PC-9 (cell line): ENCODE results near the gene USE1. TPM values are rescaled to one million over a fixed set of nuclear protein-coding genes. Genes with fewer than 3 reads are reported as not detected.

Source experiments
- BruUV-seq: library from RNA; stranded (reverse); fragments of 400-500 nt; replicated peaks from 2 replicates; lab custom pipeline; 2021; lab: Mats Ljungman, UMichigan
- CTCF ChIA-PET: fragments of 300-600 bp; sonication (Branson Sonifier 250); formaldehyde crosslinking; loops from one replicate; lab custom pipeline; 2022; ENCODE audit warnings: antibody characterized with exemption; lab: Charles Lee
- POLR2A ChIA-PET: fragments of 300-600 bp; sonication (Branson Sonifier 250); formaldehyde crosslinking; loops from one replicate; lab custom pipeline; 2022; ENCODE audit warnings: antibody characterized with exemption; ENCODE audit not compliant: unreplicated experiment; lab: Charles Lee
- DNase-seq, 2 experiments: peaks; one replicate each; pipeline versions ENCODE4 v3.0.0 to v3.0.0-alpha.2; 2015 to 2022; ENCODE audit warnings: mixed read lengths in 1 of 2
- H2AFZ ChIP-seq: fragments of 200-600 bp; sonication (generic); 2 replicates; pipeline ENCODE4 v1.8.1; 2017; ENCODE audit warnings: antibody characterized with exemption
- H3F3A ChIP-seq: fragments of 200-600 bp; sonication (generic); 2 replicates; pipeline ENCODE4 v1.8.1; 2017; ENCODE audit warnings: antibody characterized with exemption, mild to moderate bottlenecking, low read depth; ENCODE audit not compliant: insufficient read depth
- H3K27ac ChIP-seq: fragments of 200-600 bp; sonication (generic); 2 replicates; pipeline ENCODE4 v1.6.1; 2016; ENCODE audit warnings: mixed run types
- H3K27me3 ChIP-seq: fragments of 200-600 bp; sonication (generic); 2 replicates; pipeline ENCODE4 v1.6.1; 2016; ENCODE audit warnings: low read depth, mixed run types; ENCODE audit not compliant: insufficient read depth
- H3K36me3 ChIP-seq: fragments of 200-600 bp; sonication (generic); 2 replicates; pipeline ENCODE4 v1.6.1; 2016; ENCODE audit warnings: low read depth, mixed run types
- H3K4me1 ChIP-seq: fragments of 200-600 bp; sonication (generic); replicated peaks from 2 replicates; pipeline ENCODE4 v1.6.1; 2016; ENCODE audit warnings: mixed run types; ENCODE audit not compliant: insufficient read depth
- H3K4me2 ChIP-seq: fragments of 200-600 bp; sonication (generic); 2 replicates; pipeline ENCODE4 v1.6.1; 2017; ENCODE audit warnings: mixed run types
- H3K4me3 ChIP-seq: fragments of 200-600 bp; sonication (generic); 2 replicates; pipeline ENCODE4 v1.6.1; 2016; ENCODE audit warnings: mixed run types
- H3K79me2 ChIP-seq: fragments of 200-600 bp; sonication (generic); 2 replicates; pipeline ENCODE4 v1.6.1; 2017; ENCODE audit warnings: low read depth, mixed run types
- H3K9me2 ChIP-seq: fragments of 200-600 bp; sonication (generic); 2 replicates; pipeline ENCODE4 v1.8.1; 2017; ENCODE audit warnings: mild to moderate bottlenecking; ENCODE audit not compliant: insufficient read depth
- H3K9me3 ChIP-seq: fragments of 200-600 bp; sonication (generic); 2 replicates; pipeline ENCODE4 v1.8.1; 2016; ENCODE audit warnings: low read depth; ENCODE audit not compliant: insufficient read depth
- H4K20me1 ChIP-seq: fragments of 200-600 bp; sonication (generic); 2 replicates; pipeline ENCODE4 v1.8.1; 2017; ENCODE audit not compliant: insufficient read depth
- EZH2 ChIP-seq: fragments of 200-600 bp; sonication (generic); IDR thresholded peaks from 2 replicates; pipeline ENCODE4 v1.8.0; 2017; ENCODE audit warnings: antibody characterized with exemption, low read depth
- intact Hi-C: fragments of 100-400 bp; cut with micrococcal nuclease; formaldehyde crosslinking; loops from one replicate; pipeline ENCODE4 v1.10.0; 2022; ENCODE audit not compliant: unreplicated experiment
- total RNA-seq: library from RNA; stranded (reverse); gene quantifications from 2 replicates; pipeline ENCODE4 v1.2.3, GENCODE V29; 2021
- TF ChIP-seq, protein P1 (sequence below): fragments of 200-600 bp; sonication (generic); conservative IDR thresholded peaks from 2 replicates; pipeline ENCODE4 v1.6.1; 2017; ENCODE audit warnings: mixed run types, antibody characterized with exemption, mild to moderate bottlenecking, moderate library complexity

The USE1 gene
- total RNA-seq, 1 experiment from 2014 or later = 19.8 TPM

DNA sequence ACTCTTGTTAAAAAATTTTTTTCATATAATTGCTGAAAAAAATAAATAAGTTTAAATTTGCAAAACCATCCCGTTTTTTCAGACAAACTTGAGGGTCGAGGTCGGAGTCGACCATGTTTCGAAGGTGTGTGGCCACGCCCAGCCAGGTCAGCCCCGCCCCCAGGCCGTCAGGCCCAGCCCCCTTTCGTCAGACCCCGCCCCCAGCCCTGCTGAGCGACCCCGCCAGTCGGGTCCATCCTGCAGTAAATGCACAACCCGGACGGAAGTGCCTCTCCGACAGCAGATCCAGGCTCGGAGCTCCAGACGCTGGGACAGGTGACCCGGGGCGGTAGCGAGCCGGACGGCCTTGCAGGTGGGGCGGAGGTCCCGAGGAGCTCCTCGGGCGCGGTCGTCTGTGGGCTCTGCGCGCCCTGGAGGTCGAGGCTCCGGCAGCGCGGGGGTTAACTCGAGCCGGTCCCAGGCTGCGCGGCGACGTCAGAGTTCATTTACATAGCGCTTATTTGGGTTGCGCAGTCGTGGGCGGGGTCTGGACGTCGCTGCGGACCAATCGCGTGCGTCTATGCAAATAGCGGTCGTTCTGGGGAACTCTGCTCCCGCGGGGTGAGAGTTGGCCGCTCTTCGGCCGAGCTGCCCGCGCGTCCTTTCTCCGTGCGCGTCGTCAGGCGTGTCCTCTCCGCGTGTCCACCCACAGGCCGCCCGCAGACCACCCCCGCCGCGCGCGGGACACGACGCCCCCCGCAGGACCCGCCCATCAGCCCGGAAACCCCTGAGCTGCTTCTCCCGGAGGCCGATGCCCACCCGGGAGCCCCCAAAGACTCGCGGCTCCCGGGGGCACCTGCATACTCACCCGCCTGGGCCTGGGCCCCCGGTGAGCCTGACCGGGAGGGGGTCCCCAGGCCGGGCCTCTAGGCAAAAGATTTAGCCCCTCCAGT lies 11.1 kb downstream of the USE1 start, which contains the start of gene OCEL1:
Gene OCEL1 (plus strand): TSS at position 225 of the 932 bp plus-strand sequence. CDS start 22 bp downstream, at position 247.
- peak; percentile 96 for DNase-seq
- H3K4me2 ChIP-seq = peak within 1 kb of the TSS; percentile 91
- H3K4me3 ChIP-seq = peak within 1 kb of the TSS; percentile 70
- H3K79me2 ChIP-seq = peaks cover 5% of the 10 kb centered on the region; the same call in 1 of the 2 replicates
- POLR2A ChIA-PET = interaction anchor here (0.5 to 1.3 kb wide), 7 partner anchors 11 to 1053 kb away, joined by 3 to 25 read pairs (median 8); partner anchors contain the start of genes BABAM1 and USE1
- intact Hi-C loops = loop anchor here (5.0 kb wide), 2 partner anchors 36 to 149 kb away; partner anchors contain the start of genes HAUS8, MYO9B and USHBP1
- BruUV-seq = no TSS peak
- no peaks in the 10 kb centered on the region for H3K9me2 ChIP-seq
- no peaks in the 10 kb centered on the region for H3K27me3 ChIP-seq
- no peaks in the 10 kb centered on the region; the same call in 1 of the 2 replicates for H3K4me1 ChIP-seq
- H2AFZ ChIP-seq = peak within 1 kb of the TSS; percentile 94
- H3K27ac ChIP-seq = peak within 1 kb of the TSS; percentile 76
- no peaks in the 10 kb centered on the region for H3K36me3 ChIP-seq
- TF ChIP-seq EZH2 = no peak
- TF ChIP-seq, protein P1, sequence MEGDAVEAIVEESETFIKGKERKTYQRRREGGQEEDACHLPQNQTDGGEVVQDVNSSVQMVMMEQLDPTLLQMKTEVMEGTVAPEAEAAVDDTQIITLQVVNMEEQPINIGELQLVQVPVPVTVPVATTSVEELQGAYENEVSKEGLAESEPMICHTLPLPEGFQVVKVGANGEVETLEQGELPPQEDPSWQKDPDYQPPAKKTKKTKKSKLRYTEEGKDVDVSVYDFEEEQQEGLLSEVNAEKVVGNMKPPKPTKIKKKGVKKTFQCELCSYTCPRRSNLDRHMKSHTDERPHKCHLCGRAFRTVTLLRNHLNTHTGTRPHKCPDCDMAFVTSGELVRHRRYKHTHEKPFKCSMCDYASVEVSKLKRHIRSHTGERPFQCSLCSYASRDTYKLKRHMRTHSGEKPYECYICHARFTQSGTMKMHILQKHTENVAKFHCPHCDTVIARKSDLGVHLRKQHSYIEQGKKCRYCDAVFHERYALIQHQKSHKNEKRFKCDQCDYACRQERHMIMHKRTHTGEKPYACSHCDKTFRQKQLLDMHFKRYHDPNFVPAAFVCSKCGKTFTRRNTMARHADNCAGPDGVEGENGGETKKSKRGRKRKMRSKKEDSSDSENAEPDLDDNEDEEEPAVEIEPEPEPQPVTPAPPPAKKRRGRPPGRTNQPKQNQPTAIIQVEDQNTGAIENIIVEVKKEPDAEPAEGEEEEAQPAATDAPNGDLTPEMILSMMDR = no peak
- no peaks in the 10 kb centered on the region for H3K9me3 ChIP-seq
- CTCF ChIA-PET = interaction anchor here (0.6 kb wide), 1 partner anchor 540 kb away, joined by 3 read pairs; no protein-coding TSS in a partner anchor
- H3F3A ChIP-seq = peaks cover 53% of the 10 kb centered on the region
- H4K20me1 ChIP-seq = peaks cover 6% of the 10 kb centered on the region; the same call in 1 of the 2 replicates

DNA sequence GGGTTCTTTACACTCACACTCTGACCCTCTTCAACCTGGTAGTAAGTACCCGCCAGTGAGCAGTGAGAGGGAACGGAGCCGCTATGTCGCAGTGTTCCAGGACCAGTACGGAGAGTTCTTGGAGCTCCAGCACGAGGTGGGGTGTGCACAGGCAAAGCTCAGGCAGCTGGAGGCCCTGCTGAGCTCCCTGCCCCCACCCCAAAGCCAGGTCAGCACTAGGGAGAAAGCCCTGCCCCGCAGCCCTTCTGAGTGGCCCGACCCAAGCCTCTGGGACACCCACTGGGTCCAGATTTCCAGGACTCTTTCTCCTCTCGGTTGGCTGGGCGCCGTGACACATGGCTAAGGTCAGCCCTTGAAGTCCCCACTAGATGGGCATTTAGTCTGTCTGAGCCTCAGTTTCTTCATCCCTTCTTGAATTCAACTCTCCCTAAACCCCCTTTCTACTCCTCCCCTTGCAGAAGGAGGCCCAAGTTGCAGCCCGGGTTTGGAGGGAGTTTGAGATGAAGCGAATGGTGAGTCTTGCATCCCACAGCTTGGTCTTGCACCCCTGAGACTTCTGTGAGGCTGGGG lies 12.7 kb downstream of the USE1 start:
- ChIA-PET CTCF (interaction anchor here (0.6 kb wide), 1 partner anchor 10 kb away, joined by 4 read pairs; no protein-coding TSS in a partner anchor), POLR2A (interaction anchor here (0.6 kb wide), 1 partner anchor 16 kb away, joined by 6 read pairs; no protein-coding TSS in a partner anchor)
- Histone ChIP-seq H3F3A (peaks cover 61% of the 10 kb centered on the region), H2AFZ (no peak overlapping the region), H4K20me1 (peaks cover 21% of the 10 kb centered on the region; the same call in 1 of the 2 replicates), H3K9me3 (no peaks in the 10 kb centered on the region), H3K27ac (no peak overlapping the region), H3K27me3 (no peaks in the 10 kb centered on the region), H3K79me2 (peaks cover 5% of the 10 kb centered on the region; the same call in 1 of the 2 replicates), H3K4me3 (no peak overlapping the region), H3K36me3 (peaks cover 9% of the 10 kb centered on the region; the same call in 1 of the 2 replicates), H3K4me2 (peak overlapping the region; percentile 91; the same call in 1 of the 2 replicates), H3K4me1 (no peaks in the 10 kb centered on the region; the same call in 1 of the 2 replicates), H3K9me2 (no peaks in the 10 kb centered on the region)
- DNase-seq = no peak
- TF ChIP-seq, protein P1 = no peak
- TF ChIP-seq EZH2 = no peak
- BruUV-seq = no TSS peak
- intact Hi-C loops = loop anchor here (5.0 kb wide), 2 partner anchors 34 to 151 kb away; partner anchors contain the start of genes HAUS8, MYO9B and USHBP1

DNA sequence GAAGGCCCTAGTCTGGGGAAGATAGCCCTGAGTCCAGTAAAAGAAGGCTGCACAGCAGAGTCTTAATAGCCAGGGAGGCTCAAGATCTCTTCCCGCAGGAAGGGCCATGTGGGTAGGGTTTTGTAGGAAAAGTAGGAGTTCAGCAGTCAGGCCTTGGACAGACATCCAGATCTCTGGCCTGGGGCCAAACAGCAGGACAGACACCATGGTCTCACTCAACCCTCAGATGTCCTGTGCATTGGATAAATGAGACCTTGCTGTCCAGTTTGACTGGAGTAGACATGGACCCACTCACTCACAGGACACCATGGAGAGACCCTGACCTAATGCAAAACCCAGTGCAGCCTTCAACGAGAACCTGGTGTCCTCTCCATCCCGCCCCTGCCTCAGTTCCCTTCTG lies 14.7 kb downstream of the USE1 start:
- POLR2A ChIA-PET = no interaction called here

More for the DNA sequence above, 14.7 kb downstream of the USE1 start:
- Histone ChIP-seq H3K36me3 (peaks cover 14% of the 10 kb centered on the region), H4K20me1 (peaks cover 41% of the 10 kb centered on the region), H3F3A (peaks cover 76% of the 10 kb centered on the region), H3K27ac (no peak overlapping the region), H3K27me3 (no peaks in the 10 kb centered on the region), H3K4me1 (no peaks in the 10 kb centered on the region; the same call in 1 of the 2 replicates), H3K9me3 (no peaks in the 10 kb centered on the region), H3K4me3 (no peak overlapping the region), H3K4me2 (no peak overlapping the region), H3K9me2 (no peaks in the 10 kb centered on the region), H3K79me2 (peaks cover 23% of the 10 kb centered on the region), H2AFZ (no peak overlapping the region)
- intact Hi-C loops = loop anchor here (5.0 kb wide), 2 partner anchors 32 to 153 kb away; partner anchors contain the start of genes HAUS8, MYO9B and USHBP1
- TF ChIP-seq EZH2 = no peak
- TF ChIP-seq, protein P1 = no peak
- no TSS peak for BruUV-seq
- DNase-seq = no peak
- CTCF ChIA-PET = no interaction called here
